Activated CD8-positive, alpha-beta memory T cell treated with anti-CD3 and anti-CD28 coated beads for 36 hours (primary cell): ENCODE data around the gene DMRTB1. TPM values are rescaled to one million over a fixed set of nuclear protein-coding genes. Genes with fewer than 3 reads are reported as not detected.

ENCODE experiments used
- CTCF ChIA-PET: fragments of 350-600 bp; sonication (Branson Sonifier 250); formaldehyde crosslinking; loops from one replicate; lab custom pipeline; 2021; ENCODE audit warnings: antibody characterized with exemption; lab: Charles Lee
- POLR2A ChIA-PET: fragments of 350-600 bp; sonication (Branson Sonifier 250); formaldehyde crosslinking; loops from one replicate; lab custom pipeline; 2021; ENCODE audit warnings: antibody characterized with exemption; lab: Charles Lee
- total RNA-seq, 2 experiments: library from RNA; stranded (reverse); gene quantifications; one replicate each; pipeline ENCODE4 v1.2.3, GENCODE V29; 2021

Gene DMRTB1
- total RNA-seq, 2 experiments from 2014 or later, result not detected

DNA sequence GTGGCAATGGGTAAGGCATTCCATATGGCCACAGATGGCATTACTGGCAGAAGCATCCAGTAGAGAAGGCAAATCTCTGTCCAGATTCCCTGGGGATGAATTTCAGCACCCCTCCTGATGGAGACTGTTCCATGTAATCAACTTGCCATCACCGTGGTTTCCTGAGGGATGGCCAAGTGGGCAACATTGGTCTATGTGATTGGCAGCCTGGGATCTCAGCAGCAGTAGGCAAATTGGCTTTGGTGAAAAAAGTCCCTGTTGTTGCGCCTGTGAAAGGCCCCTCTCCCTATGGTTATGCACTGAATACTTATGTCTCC is 19.3 kb downstream of the DMRTB1 start:
- ChIA-PET CTCF (no interaction called here), POLR2A (no interaction called here)

DNA sequence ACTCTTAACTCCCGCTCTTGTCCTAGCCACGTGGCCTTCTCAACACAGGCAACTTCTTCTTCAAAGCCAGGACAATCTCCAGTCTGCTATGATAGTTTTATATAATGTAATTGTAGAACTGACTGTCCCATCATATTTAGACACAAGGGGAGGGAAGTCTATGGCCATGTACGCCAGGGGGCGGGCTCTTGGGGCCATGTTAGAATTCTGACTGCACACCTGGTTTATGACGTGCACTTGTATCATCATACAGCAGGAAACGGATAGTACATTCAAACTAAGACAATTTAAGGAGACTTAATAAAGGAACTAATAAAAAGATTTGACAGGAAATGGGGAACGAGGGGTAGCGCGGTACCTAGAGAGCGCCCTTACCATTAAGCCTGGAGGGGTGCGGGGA is 21.5 kb downstream of the DMRTB1 start:
- CTCF ChIA-PET, result no interaction called here
- POLR2A ChIA-PET, result no interaction called here

- CTCF ChIA-PET, result no interaction called here
- POLR2A ChIA-PET, result no interaction called here
Measured at GRCh38 chr1:53481456-53481855, 22.3 kb downstream of the DMRTB1 start.

GRCh38 chr1:53482441-53483153 is 23.4 kb downstream of the DMRTB1 start:
- ChIA-PET CTCF (interaction anchor here (1.1 kb wide), 1 partner anchor 173 kb away, joined by 3 read pairs; no protein-coding TSS in a partner anchor), POLR2A (no interaction called here)

DNA sequence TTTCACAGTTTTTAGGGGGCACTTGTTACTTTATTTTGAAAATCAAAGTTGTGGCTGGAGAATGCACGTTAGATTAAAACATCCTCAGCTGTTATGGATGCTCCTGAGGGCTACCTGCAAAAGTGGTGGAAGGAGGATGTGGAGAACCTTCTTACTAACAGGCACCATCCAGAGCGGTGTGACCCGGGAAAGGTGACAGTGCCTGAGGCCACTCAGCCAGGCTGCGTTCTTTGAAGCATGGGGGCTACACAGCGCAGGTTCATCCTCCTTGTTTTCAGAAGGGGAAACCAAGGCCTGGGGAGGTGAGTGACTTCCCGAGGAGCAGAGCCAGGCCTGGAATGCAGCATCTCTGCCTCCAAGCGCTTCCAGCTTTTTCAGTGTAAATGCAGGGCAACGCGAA is 24.0 kb downstream of the DMRTB1 start:
- CTCF ChIA-PET, result interaction anchor here (1.1 kb wide), 1 partner anchor 172 kb away, joined by 3 read pairs; no protein-coding TSS in a partner anchor
- POLR2A ChIA-PET, result no interaction called here

- POLR2A ChIA-PET, result no interaction called here
- CTCF ChIA-PET, result no interaction called here
Measured at GRCh38 chr1:53483656-53484055, 24.5 kb downstream of the DMRTB1 start.

- CTCF ChIA-PET, result interaction anchor here (1.2 to 1.5 kb wide), 2 partner anchors 91 to 282 kb away, joined by 3 read pairs; no protein-coding TSS in a partner anchor
- POLR2A ChIA-PET, result no interaction called here
Measured at GRCh38 chr1:53484705-53485477, 25.7 kb downstream of the DMRTB1 start.

DNA sequence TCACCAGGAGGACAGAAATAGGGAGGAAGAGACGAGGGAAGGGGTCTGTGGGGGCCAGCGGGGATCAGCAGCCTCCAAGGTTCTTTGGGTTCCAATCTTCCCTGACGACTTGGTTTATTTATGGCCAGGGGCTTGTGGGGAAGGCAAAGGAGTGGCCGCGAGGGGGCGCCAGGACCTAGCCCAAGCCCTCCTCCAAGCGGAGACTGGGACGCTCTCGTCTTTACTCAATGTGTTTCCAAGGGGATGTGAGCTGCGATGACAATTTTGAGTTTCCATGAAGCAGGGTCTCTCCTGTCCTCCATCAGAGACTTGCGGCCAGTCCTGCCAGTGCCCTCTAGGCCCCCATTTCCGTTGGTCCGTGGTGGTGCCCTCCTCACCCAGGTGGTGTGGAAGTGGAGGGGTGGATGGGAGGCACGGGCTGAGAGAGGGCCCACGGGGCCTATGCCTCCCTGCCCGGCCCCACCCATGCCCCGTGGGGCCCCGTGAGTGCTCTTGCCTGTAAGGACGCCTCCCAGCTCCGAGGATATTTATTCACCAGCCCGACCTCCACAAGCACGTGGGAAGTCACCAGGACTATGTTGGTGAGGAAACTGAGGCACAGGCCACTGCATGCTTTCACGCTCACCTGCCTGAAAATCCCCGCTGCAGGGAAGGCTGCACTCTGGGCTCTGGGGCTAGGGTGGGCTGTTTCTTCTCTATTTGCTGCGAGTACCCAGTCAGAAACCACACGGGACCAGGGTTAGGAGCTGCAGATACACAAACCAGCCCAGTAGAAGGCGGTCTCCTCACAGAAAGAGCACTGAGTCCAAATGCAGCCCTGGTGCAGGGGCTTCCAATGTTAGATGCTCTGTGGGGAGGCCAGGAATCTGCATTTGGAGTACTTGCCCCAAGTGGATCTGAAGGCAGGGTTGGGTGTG is 26.5 kb downstream of the DMRTB1 start:
- CTCF ChIA-PET, result interaction anchor here (0.5 to 1.5 kb wide), 6 partner anchors 26 to 375 kb away, joined by 3 to 4 read pairs (median 4); no protein-coding TSS in a partner anchor
- POLR2A ChIA-PET, result no interaction called here

DNA sequence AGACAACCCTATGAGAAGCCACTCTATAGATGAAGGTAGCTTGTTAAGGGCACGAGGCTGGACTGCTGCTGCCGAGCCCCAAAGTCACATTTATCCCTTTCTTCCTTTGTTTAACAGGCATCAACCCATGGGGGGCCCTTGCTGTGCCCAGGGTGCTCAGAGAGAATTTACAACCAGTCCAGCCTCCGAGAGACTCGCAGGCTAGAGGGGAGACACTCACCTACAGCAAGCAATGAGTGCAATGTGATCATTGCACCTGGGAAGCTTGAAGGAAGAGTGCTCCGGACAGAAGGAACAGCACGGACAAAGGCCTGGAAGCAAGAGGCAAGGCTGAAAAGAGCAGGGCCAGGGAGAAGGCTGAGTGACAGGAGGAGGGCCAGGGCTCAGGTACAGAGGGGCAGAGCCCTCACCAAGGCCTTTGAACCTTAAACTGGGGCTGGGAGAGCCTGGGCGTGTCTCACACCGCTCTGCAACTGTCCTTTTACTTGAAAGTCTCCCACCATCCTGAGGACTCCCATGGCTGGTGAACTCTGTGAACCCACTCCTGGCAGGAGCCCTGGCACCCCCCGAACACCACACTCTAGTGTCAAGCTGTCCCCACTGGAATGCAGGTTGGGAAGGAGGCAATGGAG is 27.3 kb downstream of the DMRTB1 start:
- CTCF ChIA-PET, result interaction anchor here (0.7 to 1.5 kb wide), 6 partner anchors 25 to 374 kb away, joined by 3 to 4 read pairs (median 4); no protein-coding TSS in a partner anchor
- POLR2A ChIA-PET, result no interaction called here

DNA sequence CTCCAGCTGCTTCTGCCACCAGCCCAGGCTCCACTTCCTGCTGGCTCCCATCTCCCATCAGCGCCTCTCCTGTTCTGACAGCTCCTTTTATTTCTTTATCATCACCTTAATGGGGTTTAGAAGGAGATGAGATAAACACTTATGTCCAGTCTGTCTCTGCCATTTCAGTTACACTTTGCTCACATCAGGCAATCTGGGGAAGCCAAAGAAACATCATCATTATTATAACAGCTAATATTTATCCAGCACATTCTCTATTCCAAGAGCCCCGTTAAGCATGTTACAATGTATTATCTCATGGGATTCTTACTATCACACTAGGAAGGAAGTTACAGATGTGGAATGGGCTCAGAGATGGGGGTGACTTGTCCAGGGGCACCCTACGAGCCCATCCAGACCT is 31.2 kb downstream of the DMRTB1 start:
- CTCF ChIA-PET, result interaction anchor here (0.9 kb wide), 1 partner anchor 15 kb away, joined by 3 read pairs; no protein-coding TSS in a partner anchor
- POLR2A ChIA-PET, result no interaction called here

- POLR2A ChIA-PET, result no interaction called here
- CTCF ChIA-PET, result no interaction called here
Measured at GRCh38 chr1:53495633-53496345, 36.6 kb downstream of the DMRTB1 start.

- CTCF ChIA-PET, result interaction anchor here (1.0 kb wide), 1 partner anchor 35 kb away, joined by 3 read pairs; no protein-coding TSS in a partner anchor
- POLR2A ChIA-PET, result no interaction called here
Measured at GRCh38 chr1:53498555-53499131, 39.4 kb downstream of the DMRTB1 start.

DNA sequence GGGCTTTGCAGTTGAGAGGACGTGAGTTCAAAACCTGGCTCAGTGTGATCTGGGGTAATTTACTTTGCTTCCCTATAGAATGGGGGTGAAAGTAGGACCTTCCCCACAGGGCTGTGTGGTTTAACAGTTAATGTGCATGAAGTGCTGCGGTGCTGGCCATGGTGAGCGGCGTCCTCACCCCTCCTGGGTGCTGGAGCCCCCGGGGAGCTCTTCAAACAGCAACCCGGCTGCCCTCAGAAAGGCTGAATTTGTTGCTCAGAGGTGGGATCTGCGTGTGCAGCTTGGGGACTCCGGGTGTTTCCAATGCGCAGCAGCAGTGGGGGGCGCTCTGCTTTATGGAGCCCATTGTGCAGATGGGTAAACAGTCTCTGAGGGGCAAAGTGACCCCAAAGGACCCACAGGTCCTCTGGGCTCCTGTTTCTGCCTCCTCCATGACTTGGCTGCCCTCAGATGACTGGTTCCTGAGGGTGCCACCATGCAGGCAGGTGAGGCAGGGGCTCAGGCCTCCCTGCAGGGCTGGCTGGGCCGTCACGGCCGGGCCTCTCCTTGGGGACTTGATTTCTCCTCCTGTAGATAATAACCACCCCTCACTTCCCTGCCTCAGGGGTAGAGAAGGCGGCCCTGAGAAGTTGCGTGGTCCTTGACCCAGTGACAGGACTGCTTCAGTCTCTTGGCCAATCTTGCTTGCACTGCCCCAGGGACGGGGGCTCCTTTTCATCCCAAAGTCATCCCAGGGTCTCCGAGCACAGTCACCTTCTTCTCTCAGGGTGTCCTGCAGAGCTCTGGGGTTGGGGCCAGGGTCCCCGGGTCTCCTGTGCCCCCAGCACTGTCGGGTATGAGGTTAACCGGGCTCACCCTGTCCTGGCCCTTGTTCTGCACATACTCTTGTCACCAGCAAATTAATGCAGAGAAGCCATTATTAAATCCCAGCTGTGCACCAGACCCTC is 40.3 kb downstream of the DMRTB1 start:
- ChIA-PET CTCF (interaction anchor here (1.0 kb wide), 1 partner anchor 36 kb away, joined by 3 read pairs; no protein-coding TSS in a partner anchor), POLR2A (no interaction called here)

GRCh38 chr1:53500204-53501064 is 41.2 kb downstream of the DMRTB1 start:
- ChIA-PET CTCF (no interaction called here), POLR2A (no interaction called here)

- POLR2A ChIA-PET, result no interaction called here
- CTCF ChIA-PET, result no interaction called here
Measured at GRCh38 chr1:53501065-53502005, 42.1 kb downstream of the DMRTB1 start.
